B cell (primary cell): Measurements from ENCODE around the gene CYP2W1.

Experiments used
- CTCF ChIP-seq: fragments of 200-600 bp; IDR thresholded peaks from one replicate; pipeline ENCODE4 v1.8.0; 2022; ENCODE audit warnings: antibody characterized with exemption, mild to moderate bottlenecking
- EZH2 ChIP-seq: IDR thresholded peaks from 2 replicates; pipeline ENCODE4 v1.6.1; 2012; ENCODE audit warnings: borderline replicate concordance, low read depth, mild to moderate bottlenecking, moderate library complexity, low read length; ENCODE audit not compliant: insufficient read depth, poor library complexity, severe bottlenecking

- TF ChIP-seq CTCF (no peak), EZH2 (no peak)
Measured at GRCh38 chr7:974172-974571, 8.8 kb upstream of the CYP2W1 start.
